H1 (cell line): ENCODE results near the gene FGGY. TPM values are rescaled to one million over a fixed set of nuclear protein-coding genes. Genes with fewer than 3 reads are reported as not detected.

ENCODE experiments used
- CTCF ChIA-PET: fragments of 300-600 bp; sonication (Branson Sonifier 250); formaldehyde crosslinking; loops from one replicate; lab custom pipeline; 2021; ENCODE audit not compliant: partially characterized antibody; lab: Charles Lee
- POLR2A ChIA-PET: fragments of 300-600 bp; sonication (Branson Sonifier 250); formaldehyde crosslinking; loops from one replicate; lab custom pipeline; 2021; ENCODE audit warnings: inconsistent platforms; ENCODE audit not compliant: partially characterized antibody; lab: Charles Lee
- DNase-seq, 2 experiments: peaks; one replicate each; pipeline versions ENCODE4 v3.0.0 to v3.0.0-alpha.2; 2010 to 2022; ENCODE audit warnings: low spot score in 2 of 2, low read depth in 1 of 2, mixed read lengths in 1 of 2
- FAIRE-seq: peaks from 2 replicates; lab custom pipeline; 2011; peaks lifted over from hg19 to GRCh38; lab: Jason Lieb, UNC
- H2AFZ ChIP-seq: 2 replicates; pipeline ENCODE4 v1.8.1; 2012; ENCODE audit warnings: low read length, inconsistent platforms
- H2AK5ac ChIP-seq: 2 replicates; pipeline ENCODE4 v1.6.1; 2013; ENCODE audit warnings: low read depth, low read length
- H2BK120ac ChIP-seq: replicated peaks from 2 replicates; pipeline ENCODE3; 2013; ENCODE audit warnings: low read depth, low read length, inconsistent platforms
- H2BK12ac ChIP-seq: 2 replicates; pipeline ENCODE4 v1.6.1; 2013; ENCODE audit warnings: low read depth, low read length
- H2BK15ac ChIP-seq: 2 replicates; pipeline ENCODE4 v1.6.1; 2013; ENCODE audit warnings: low read length
- H2BK20ac ChIP-seq: 2 replicates; pipeline ENCODE4 v1.6.1; 2013; ENCODE audit warnings: low read length
- H2BK5ac ChIP-seq: 2 replicates; pipeline ENCODE4 v1.6.1; 2013; ENCODE audit warnings: low read depth, low read length
- H3K14ac ChIP-seq: 2 replicates; pipeline ENCODE4 v1.6.1; 2013; ENCODE audit warnings: inconsistent platforms; ENCODE audit not compliant: insufficient read length
- H3K18ac ChIP-seq: 2 replicates; pipeline ENCODE4 v1.6.1; 2013; ENCODE audit warnings: low read length; ENCODE audit errors: extremely low read depth
- H3K23ac ChIP-seq: 2 replicates; pipeline ENCODE4 v1.6.1; 2013; ENCODE audit warnings: inconsistent platforms; ENCODE audit not compliant: insufficient read length
- H3K23me2 ChIP-seq: 2 replicates; pipeline ENCODE4 v1.6.1; 2013; ENCODE audit warnings: low read depth, low read length
- H3K27ac ChIP-seq: 2 replicates; pipeline ENCODE4 v1.6.1; 2011; ENCODE audit warnings: low read depth, low read length, inconsistent platforms
- H3K27me3 ChIP-seq, 4 experiments: replicated peaks in 1 of 4; 1 replicate in 1 of 4; 2 replicates in 3 of 4; pipeline versions ENCODE4 v1.6.1 to v1.8.1; 2011 to 2013; ENCODE audit warnings: low read length in 3 of 4, mild to moderate bottlenecking in 3 of 4, inconsistent platforms in 2 of 4, mixed read lengths in 2 of 4, moderate library complexity in 1 of 4; ENCODE audit not compliant: control insufficient read depth in 3 of 4, insufficient read depth in 3 of 4; ENCODE audit errors: extremely low read depth in 1 of 4
- H3K36me3 ChIP-seq, 4 experiments: 2 replicates each; pipeline versions ENCODE4 v1.6.1 to v1.8.1; 2011 to 2013; ENCODE audit warnings: mild to moderate bottlenecking in 4 of 4, low read length in 3 of 4, moderate library complexity in 2 of 4, control low read depth in 1 of 4, inconsistent platforms in 1 of 4; ENCODE audit not compliant: insufficient read depth in 4 of 4, control insufficient read depth in 2 of 4
- H3K4ac ChIP-seq: replicated peaks from 2 replicates; pipeline ENCODE3; 2013; ENCODE audit warnings: low read length, low read depth, mixed read lengths, inconsistent platforms; ENCODE audit not compliant: insufficient read length
- H3K4me1 ChIP-seq, 4 experiments: replicated peaks in 1 of 4; 1 replicate in 1 of 4; 2 replicates in 3 of 4; pipeline versions ENCODE4 v1.6.1 to v1.8.1; 2011 to 2013; ENCODE audit warnings: low read length in 3 of 4, inconsistent platforms in 2 of 4, mixed read lengths in 1 of 4; ENCODE audit not compliant: insufficient read depth in 4 of 4, control insufficient read depth in 3 of 4
- H3K4me2 ChIP-seq, 2 experiments: 2 replicates each; pipeline versions ENCODE4 v1.6.1 to v1.8.1; 2011 to 2013; ENCODE audit warnings: low read depth in 2 of 2, low read length in 2 of 2, control low read depth in 1 of 2, inconsistent platforms in 1 of 2, mild to moderate bottlenecking in 1 of 2; ENCODE audit not compliant: insufficient read depth in 1 of 2
- H3K4me3 ChIP-seq, 4 experiments: fragments of 200-600, 300-600 bp in 1 of 4; sonication (generic), shearing (Covaris generic), sonication (Bioruptor Twin) in 1 of 4; 2 replicates each; pipeline versions ENCODE4 v1.5.1 to v1.8.1; 2011 to 2016; ENCODE audit warnings: low read length in 4 of 4, low read depth in 3 of 4, control low read depth in 2 of 4, inconsistent platforms in 2 of 4, mild to moderate bottlenecking in 2 of 4, mixed read lengths in 1 of 4, moderate library complexity in 1 of 4; ENCODE audit not compliant: insufficient read depth in 2 of 4; ENCODE audit errors: extremely low read depth in 1 of 4
- H3K56ac ChIP-seq: replicated peaks from 2 replicates; pipeline ENCODE3; 2013; ENCODE audit warnings: low read depth, mild to moderate bottlenecking, mixed read lengths, low read length, inconsistent platforms; ENCODE audit not compliant: insufficient read length
- H3K79me1 ChIP-seq: 2 replicates; pipeline ENCODE4 v1.6.1; 2013; ENCODE audit warnings: low read depth, low read length, control low read depth
- H3K79me2 ChIP-seq, 2 experiments: 2 replicates each; pipeline versions ENCODE4 v1.6.1 to v1.8.1; 2012 to 2013; ENCODE audit warnings: low read length in 2 of 2, mild to moderate bottlenecking in 2 of 2, inconsistent platforms in 1 of 2; ENCODE audit not compliant: insufficient read depth in 2 of 2, control insufficient read depth in 1 of 2
- H3K9ac ChIP-seq, 4 experiments: replicated peaks in 1 of 4; 1 replicate in 1 of 4; 2 replicates in 3 of 4; pipeline versions ENCODE4 v1.6.1 to v1.8.1; 2011 to 2013; ENCODE audit warnings: low read depth in 3 of 4, low read length in 3 of 4, control low read depth in 2 of 4, mild to moderate bottlenecking in 2 of 4, moderate library complexity in 2 of 4, inconsistent platforms in 1 of 4; ENCODE audit errors: extremely low read depth in 1 of 4
- H3K9me3 ChIP-seq, 2 experiments: 2 replicates each; pipeline versions ENCODE4 v1.6.1 to v1.8.1; 2012 to 2013; ENCODE audit warnings: mild to moderate bottlenecking in 2 of 2, moderate library complexity in 2 of 2, control low read depth in 1 of 2, inconsistent platforms in 1 of 2, low read depth in 1 of 2, low read length in 1 of 2, mixed read lengths in 1 of 2; ENCODE audit not compliant: insufficient read depth in 2 of 2
- H4K20me1 ChIP-seq, 2 experiments: replicated peaks in 1 of 2; 2 replicates each; pipeline versions ENCODE3 to v1.8.1; 2011 to 2013; ENCODE audit warnings: inconsistent platforms in 2 of 2, low read length in 2 of 2, mild to moderate bottlenecking in 1 of 2; ENCODE audit not compliant: insufficient read depth in 2 of 2, control insufficient read depth in 1 of 2
- H4K5ac ChIP-seq: 2 replicates; pipeline ENCODE4 v1.6.1; 2013; ENCODE audit warnings: low read length, low read depth, mixed read lengths, inconsistent platforms; ENCODE audit not compliant: insufficient read length
- H4K8ac ChIP-seq: 2 replicates; pipeline ENCODE4 v1.8.0; 2013; ENCODE audit warnings: mild to moderate bottlenecking, moderate library complexity, low read length, inconsistent platforms; ENCODE audit not compliant: insufficient read depth; ENCODE audit errors: extremely low read depth
- H4K91ac ChIP-seq: replicated peaks from 2 replicates; pipeline ENCODE3; 2013; ENCODE audit warnings: low read length, mixed read lengths, inconsistent platforms; ENCODE audit not compliant: insufficient read length
- CBX8 ChIP-seq: fragments of 300-800, 300-1000 bp; sonication (generic); IDR thresholded peaks from 2 replicates; pipeline ENCODE4 v1.7.1; 2016; ENCODE audit warnings: low read depth, low read length, borderline replicate concordance
- EZH2 ChIP-seq: fragments of 200-600 bp; sonication (generic); IDR thresholded peaks from 2 replicates; pipeline ENCODE4 v1.7.1; 2012; ENCODE audit warnings: low read depth, mild to moderate bottlenecking, moderate library complexity, low read length, inconsistent platforms; ENCODE audit not compliant: severe bottlenecking
- KDM4A ChIP-seq: IDR thresholded peaks from one replicate; pipeline ENCODE4 v1.7.1; 2012; ENCODE audit warnings: low read depth, mild to moderate bottlenecking, moderate library complexity, low read length, inconsistent platforms; ENCODE audit not compliant: severe bottlenecking
- RBBP5 ChIP-seq: IDR thresholded peaks from 2 replicates; pipeline ENCODE4 v1.7.1; 2012; ENCODE audit warnings: low read depth, mild to moderate bottlenecking, inconsistent platforms, low read length, moderate library complexity, borderline replicate concordance
- RNF2 ChIP-seq: fragments of 200-900, 300-1000 bp; sonication (generic); IDR thresholded peaks from 2 replicates; pipeline ENCODE4 v1.7.1; 2016; ENCODE audit warnings: borderline replicate concordance, low read depth, mild to moderate bottlenecking, antibody characterized with exemption, low read length; ENCODE audit not compliant: poor library complexity, severe bottlenecking; ENCODE audit errors: missing control alignments
- SIN3A ChIP-seq, 2 experiments: IDR thresholded peaks in 1 of 2; conservative IDR thresholded peaks in 1 of 2; 2 replicates each; pipeline ENCODE4 v1.6.1; 2011 to 2012; ENCODE audit warnings: low read length in 2 of 2, improper control_type of control experiment in 1 of 2, low read depth in 1 of 2, mild to moderate bottlenecking in 1 of 2
- TBP ChIP-seq: IDR thresholded peaks from 2 replicates; pipeline ENCODE4 v1.6.1; 2011; ENCODE audit warnings: low read depth, low read length, improper control_type of control experiment
- TEAD4 ChIP-seq: IDR thresholded peaks from 2 replicates; pipeline ENCODE4 v1.6.1; 2012; ENCODE audit warnings: low read depth, low read length, inconsistent platforms, mixed read lengths
- WGBS, 2 experiments: shearing (Covaris generic) in 1 of 2; methylation state at CpG; one replicate each; pipeline versions ENCODE4 v1.1.6 to v1.1.7; 2013 to 2015; ENCODE audit warnings: low lambda C conversion rate in 2 of 2, mixed read lengths in 2 of 2, inconsistent platforms in 1 of 2, low coverage in 1 of 2, missing lambda C conversion rate in 1 of 2; ENCODE audit not compliant: insufficient replicate concordance in 2 of 2, insufficient coverage in 1 of 2, insufficient read length in 1 of 2; ENCODE audit errors: extremely low coverage in 1 of 2, missing lambda C conversion rate in 1 of 2; 5-methylcytosine and 5-hydroxymethylcytosine counted together
- polyA plus RNA-seq, 7 experiments: library from polyadenylated mRNA; depleted of rRNA in 3 of 7; stranded (reverse) in 5 of 7; unstranded in 2 of 7; fragments of >200 nt in 5 of 7; fragments of 200-250 nt in 2 of 7; gene quantifications; 1 replicate in 5 of 7; 2 replicates in 1 of 7; 4 replicates in 1 of 7; pipeline versions ENCODE4 v1.2.1 to v1.2.3, GENCODE V29; 2011 to 2013; ENCODE audit warnings: missing spikeins in 2 of 7, mixed read lengths in 2 of 7
- total RNA-seq: library from RNA; stranded (reverse); fragmentation: NEBNext Ultra II Directional; extraction: Animal tissue kit (Norgen Biotek cat#: 25700); gene quantifications from 2 replicates; pipeline ENCODE4 v1.2.1, GENCODE V29; 2021
- TF ChIP-seq, protein P1 (sequence below), 3 experiments: IDR thresholded peaks; 1 replicate in 2 of 3; 2 replicates in 1 of 3; pipeline versions ENCODE4 v1.5.1 to v1.6.1; 2011; ENCODE audit warnings: low read length in 3 of 3, mild to moderate bottlenecking in 3 of 3, inconsistent platforms in 2 of 3, low read depth in 1 of 3, moderate library complexity in 1 of 3; ENCODE audit not compliant: insufficient read depth in 1 of 3; ENCODE audit errors: control extremely low read depth in 1 of 3

Gene FGGY
- total and polyA plus RNA-seq, 2 of the 8 experiments (the other 6 are each of a cell fraction or from before 2014, with no cell fraction given), result 10.3 to 12.5 TPM

DNA sequence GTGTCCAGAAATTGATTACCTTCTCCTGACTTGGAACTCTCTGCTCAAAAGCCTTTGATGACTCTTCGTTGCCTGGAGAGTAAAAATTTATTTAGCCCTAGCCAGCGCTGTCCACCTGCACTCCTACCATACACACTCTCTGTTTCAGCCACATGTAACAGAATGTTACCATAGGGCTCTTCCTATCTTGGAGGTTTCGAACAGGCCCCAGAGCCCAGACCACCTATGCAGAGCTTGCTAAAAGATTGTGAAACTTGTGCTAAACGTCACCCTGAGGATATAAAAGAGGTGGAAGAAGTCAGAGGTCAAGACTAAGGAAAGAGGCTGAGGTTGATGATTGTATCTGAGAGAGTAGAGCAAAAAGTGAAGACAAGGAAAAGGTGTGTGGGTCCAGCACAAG, 280.9 kb downstream of the FGGY start:
- H3K79me1 ChIP-seq, result no peaks in the 10 kb centered on the region
- no peak overlapping the region for H3K18ac ChIP-seq
- POLR2A ChIA-PET, result no interaction called here
- TF ChIP-seq RNF2, result no peak
- TF ChIP-seq TBP, result no peak
- TF ChIP-seq KDM4A, result no peak
- TF ChIP-seq EZH2, result no peak
- TF ChIP-seq SIN3A (conservative IDR thresholded peaks at IDR 0.05 in 1 of 2, IDR thresholded peaks at IDR 0.05 in 1 of 2; ENCODE audit: low read depth in 1 of 2, low read length in 2 of 2), result no peak
- no peak for TF ChIP-seq RBBP5
- TF ChIP-seq, protein P1, sequence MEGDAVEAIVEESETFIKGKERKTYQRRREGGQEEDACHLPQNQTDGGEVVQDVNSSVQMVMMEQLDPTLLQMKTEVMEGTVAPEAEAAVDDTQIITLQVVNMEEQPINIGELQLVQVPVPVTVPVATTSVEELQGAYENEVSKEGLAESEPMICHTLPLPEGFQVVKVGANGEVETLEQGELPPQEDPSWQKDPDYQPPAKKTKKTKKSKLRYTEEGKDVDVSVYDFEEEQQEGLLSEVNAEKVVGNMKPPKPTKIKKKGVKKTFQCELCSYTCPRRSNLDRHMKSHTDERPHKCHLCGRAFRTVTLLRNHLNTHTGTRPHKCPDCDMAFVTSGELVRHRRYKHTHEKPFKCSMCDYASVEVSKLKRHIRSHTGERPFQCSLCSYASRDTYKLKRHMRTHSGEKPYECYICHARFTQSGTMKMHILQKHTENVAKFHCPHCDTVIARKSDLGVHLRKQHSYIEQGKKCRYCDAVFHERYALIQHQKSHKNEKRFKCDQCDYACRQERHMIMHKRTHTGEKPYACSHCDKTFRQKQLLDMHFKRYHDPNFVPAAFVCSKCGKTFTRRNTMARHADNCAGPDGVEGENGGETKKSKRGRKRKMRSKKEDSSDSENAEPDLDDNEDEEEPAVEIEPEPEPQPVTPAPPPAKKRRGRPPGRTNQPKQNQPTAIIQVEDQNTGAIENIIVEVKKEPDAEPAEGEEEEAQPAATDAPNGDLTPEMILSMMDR (IDR thresholded peaks at IDR 0.05; ENCODE audit: control extremely low read depth in 1 of 3, insufficient read depth in 1 of 3, low read depth in 1 of 3, low read length in 3 of 3), result no peak
- no peak for TF ChIP-seq CBX8
- no peak for TF ChIP-seq TEAD4
- no peak overlapping the region for H3K9ac ChIP-seq
- no peak overlapping the region for H3K4me2 ChIP-seq
- no peak overlapping the region for H2AK5ac ChIP-seq
- H4K91ac ChIP-seq, result no peak overlapping the region
- H2BK12ac ChIP-seq, result no peak overlapping the region
- no peak overlapping the region for H4K5ac ChIP-seq
- no peaks in the 10 kb centered on the region for H4K20me1 ChIP-seq
- no peak overlapping the region for H3K56ac ChIP-seq
- no peaks in the 10 kb centered on the region for H3K4me1 ChIP-seq
- CTCF ChIA-PET, result interaction anchor here (0.9 to 1.4 kb wide), 2 partner anchors 16 to 121 kb away, joined by 3 to 6 read pairs; no protein-coding TSS in a partner anchor
- no peak overlapping the region for H2BK5ac ChIP-seq
- no peaks in the 10 kb centered on the region for H3K79me2 ChIP-seq
- H2BK15ac ChIP-seq, result no peak overlapping the region
- no peak overlapping the region for H2BK120ac ChIP-seq
- H2AFZ ChIP-seq, result no peak overlapping the region
- H3K23me2 ChIP-seq, result no peaks in the 10 kb centered on the region
- no peak for DNase-seq
- WGBS, 2 experiments, result 84% methylated on average over 4 of the region's 4 CpGs; no CpG with 5 or more reads in 1 of the 2 experiments
- H3K23ac ChIP-seq, result no peak overlapping the region
- H3K27ac ChIP-seq, result no peak overlapping the region
- H3K4ac ChIP-seq, result no peak overlapping the region
- no peak overlapping the region for H4K8ac ChIP-seq
- no peak overlapping the region for H3K4me3 ChIP-seq
- H3K27me3 ChIP-seq, result no peaks in the 10 kb centered on the region
- FAIRE-seq, result no peak
- no peaks in the 10 kb centered on the region for H3K36me3 ChIP-seq
- no peak overlapping the region for H3K14ac ChIP-seq
- no peak overlapping the region for H2BK20ac ChIP-seq
- peaks cover 0 to 6% of the 10 kb centered on the region in 2 experiments; a peak in 2 of 4 replicates for H3K9me3 ChIP-seq
